SJCRH30 (cell line): ENCODE measurements around the gene PPFIA4. TPM values are rescaled to one million over a fixed set of nuclear protein-coding genes. Genes with fewer than 3 reads are reported as not detected.
A peak's percentile ranks its signal among the peaks of the same experiment; 100 is the strongest.

ENCODE experiments used
- DNase-seq, 2 experiments: peaks; one replicate each; pipeline ENCODE4 v3.0.0-alpha.2; 2015 to 2020
- H3K27ac ChIP-seq: fragments of 250-450 bp; sonication (Bioruptor Pico); 2 replicates; pipeline ENCODE4 v1.5.1; 2020; ENCODE audit warnings: mild to moderate bottlenecking, moderate library complexity
- H3K27me3 ChIP-seq: fragments of 250-450 bp; sonication (Bioruptor Pico); 2 replicates; pipeline ENCODE4 v1.5.1; 2020; ENCODE audit warnings: mild to moderate bottlenecking, moderate library complexity
- H3K36me3 ChIP-seq: fragments of 250-450 bp; sonication (Bioruptor Pico); 2 replicates; pipeline ENCODE4 v1.5.1; 2020; ENCODE audit warnings: mild to moderate bottlenecking, moderate library complexity
- H3K4me1 ChIP-seq: fragments of 250-450 bp; sonication (Bioruptor Pico); 2 replicates; pipeline ENCODE4 v1.5.1; 2020; ENCODE audit warnings: mild to moderate bottlenecking, moderate library complexity
- H3K4me3 ChIP-seq: fragments of 250-450 bp; sonication (Bioruptor Pico); 2 replicates; pipeline ENCODE4 v1.5.1; 2020; ENCODE audit warnings: mild to moderate bottlenecking, moderate library complexity
- H3K9me3 ChIP-seq: fragments of 250-450 bp; sonication (Bioruptor Pico); replicated peaks from 2 replicates; pipeline ENCODE4 v1.5.1; 2020; ENCODE audit warnings: mild to moderate bottlenecking, moderate library complexity
- total RNA-seq: library from RNA; depleted of rRNA; stranded (reverse); fragments of >200 nt; shearing (Covaris generic); gene quantifications from 2 replicates; pipeline ENCODE4 v1.2.3, GENCODE V29; 2014

PPFIA4 gene
- total RNA-seq, 1 experiment from 2014 or later, result 21.5 TPM

DNA sequence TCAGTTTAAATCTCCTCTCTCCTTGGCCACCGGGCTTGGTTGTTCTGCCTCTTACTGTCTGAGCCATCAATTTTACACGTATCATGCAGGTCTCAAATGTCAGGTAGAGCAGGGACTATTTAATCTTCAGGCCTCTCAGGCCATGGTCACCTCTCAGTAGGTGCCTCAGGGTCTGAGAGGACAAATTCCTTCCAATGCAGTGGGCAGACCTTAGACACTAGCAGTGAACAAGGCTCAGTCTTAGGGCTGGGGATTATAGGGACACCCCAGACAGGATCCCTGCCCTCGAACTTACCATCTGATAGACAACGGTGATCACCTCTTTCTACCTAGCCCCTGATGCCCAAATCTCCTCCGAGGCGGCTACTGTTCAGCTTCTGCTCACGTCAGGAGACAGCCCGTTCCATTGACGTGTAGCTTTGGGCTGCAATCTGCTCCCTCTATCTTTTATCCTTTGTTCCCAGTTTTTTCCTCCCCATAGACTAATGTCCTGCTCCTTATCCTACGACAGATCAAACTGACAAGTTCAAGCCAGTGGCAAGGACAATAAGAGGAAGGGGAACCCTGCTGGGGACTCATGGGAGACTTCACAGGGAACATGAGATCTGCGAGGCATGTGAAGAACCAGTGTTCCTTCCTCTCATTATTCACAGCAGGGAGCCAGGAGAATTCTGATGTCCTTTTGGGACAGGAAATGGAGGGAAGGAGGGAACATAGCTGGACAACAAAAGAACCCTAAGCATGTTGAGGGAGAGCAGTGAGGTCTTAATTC, 60.9 kb downstream of the PPFIA4 start:
- Histone ChIP-seq H3K27ac (peak overlapping the region; percentile 94), H3K36me3 (peaks cover 25% of the 10 kb centered on the region), H3K27me3 (no peaks in the 10 kb centered on the region), H3K4me1 (peaks cover 65% of the 10 kb centered on the region), H3K4me3 (peak overlapping the region; percentile 79), H3K9me3 (no peaks in the 10 kb centered on the region)
- DNase-seq, result peak in 1 of 2 experiments; percentile 65

DNA sequence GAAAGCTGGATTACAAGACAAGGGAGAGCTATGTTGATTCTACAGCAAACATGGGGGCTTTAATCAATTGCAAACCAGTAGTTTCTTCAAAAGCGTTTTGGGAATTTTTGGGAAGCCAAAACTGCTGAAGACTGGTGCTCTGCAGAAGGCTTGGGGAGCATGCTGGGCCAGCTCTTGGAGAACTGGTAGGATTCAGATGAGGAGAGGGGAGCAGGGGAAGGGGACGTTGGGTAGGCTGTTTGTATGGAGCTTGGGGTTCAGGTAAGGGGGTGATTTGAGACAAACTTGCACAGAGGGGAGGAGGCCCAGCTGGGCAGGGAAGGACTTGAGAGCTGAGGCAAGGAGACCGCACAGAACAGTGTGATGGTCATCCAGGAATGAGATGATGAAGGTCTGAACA, 62.1 kb downstream of the PPFIA4 start:
- no peaks in the 10 kb centered on the region for H3K27me3 ChIP-seq
- H3K27ac ChIP-seq, result peak overlapping the region; percentile 96
- H3K4me3 ChIP-seq, result no peak overlapping the region
- H3K36me3 ChIP-seq, result peaks cover 15% of the 10 kb centered on the region
- H3K4me1 ChIP-seq, result peaks cover 62% of the 10 kb centered on the region
- peaks cover 8% of the 10 kb centered on the region for H3K9me3 ChIP-seq
- no peak for DNase-seq

DNA sequence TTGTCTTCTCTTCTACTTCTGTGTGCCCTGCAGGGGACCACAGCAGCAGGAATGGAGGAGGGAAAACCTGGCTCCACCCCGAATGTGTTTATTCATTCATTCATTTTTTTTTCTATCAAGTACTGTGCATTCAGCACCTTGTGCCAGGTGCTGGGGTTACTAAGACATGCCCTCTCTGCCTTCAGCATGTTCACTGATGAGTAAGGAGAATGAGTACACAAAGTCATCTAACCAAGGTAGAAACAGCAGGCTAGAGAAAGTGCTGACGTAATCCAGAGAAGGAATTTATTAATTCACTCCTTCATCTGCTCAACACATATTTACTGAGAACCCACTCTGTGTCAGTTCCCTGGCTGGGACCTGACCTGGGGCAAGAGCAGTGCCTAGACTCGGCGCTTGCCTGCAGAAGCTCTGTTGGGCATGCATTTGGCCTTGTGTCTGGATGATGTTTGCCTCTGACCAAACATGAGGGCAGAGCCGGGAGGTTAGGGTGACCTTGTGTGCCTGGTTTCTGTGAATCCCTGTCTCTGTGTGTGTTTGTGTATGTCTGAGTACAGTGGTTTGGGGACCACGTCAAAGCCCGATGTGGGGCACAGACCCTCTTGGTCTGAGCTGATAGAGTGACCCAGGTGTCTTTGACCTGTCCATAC, 62.8 kb downstream of the PPFIA4 start:
- Histone ChIP-seq H3K4me1 (peaks cover 60% of the 10 kb centered on the region), H3K27ac (peak overlapping the region; percentile 96), H3K27me3 (no peaks in the 10 kb centered on the region), H3K4me3 (no peak overlapping the region), H3K36me3 (peaks cover 8% of the 10 kb centered on the region), H3K9me3 (peaks cover 11% of the 10 kb centered on the region)
- no peak for DNase-seq

DNA sequence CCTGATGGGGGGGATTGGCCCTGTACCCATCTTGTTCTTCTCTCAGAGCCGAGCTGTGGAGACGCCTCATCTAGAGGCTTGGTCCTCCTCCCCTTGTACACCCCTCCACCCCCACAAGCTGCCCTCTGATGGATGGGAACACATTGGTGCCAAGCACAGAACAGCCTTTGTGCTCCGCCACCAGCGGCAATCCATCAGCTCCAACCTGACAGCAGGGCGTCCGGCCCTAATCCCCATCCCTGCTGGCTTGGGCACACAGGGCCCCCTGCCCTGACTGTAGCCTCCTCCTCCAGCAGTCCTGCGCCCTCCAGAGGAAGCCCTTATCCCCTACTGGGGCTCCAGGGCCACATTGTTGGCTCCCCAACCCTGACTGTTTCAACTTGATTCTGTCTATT, 63.4 kb downstream of the PPFIA4 start:
- peak; percentile 100 for DNase-seq
- H3K36me3 ChIP-seq, result peaks cover 3% of the 10 kb centered on the region
- H3K27me3 ChIP-seq, result no peaks in the 10 kb centered on the region
- H3K27ac ChIP-seq, result peak overlapping the region; percentile 96
- no peak overlapping the region for H3K4me3 ChIP-seq
- peaks cover 16% of the 10 kb centered on the region for H3K9me3 ChIP-seq
- peaks cover 60% of the 10 kb centered on the region for H3K4me1 ChIP-seq

DNA sequence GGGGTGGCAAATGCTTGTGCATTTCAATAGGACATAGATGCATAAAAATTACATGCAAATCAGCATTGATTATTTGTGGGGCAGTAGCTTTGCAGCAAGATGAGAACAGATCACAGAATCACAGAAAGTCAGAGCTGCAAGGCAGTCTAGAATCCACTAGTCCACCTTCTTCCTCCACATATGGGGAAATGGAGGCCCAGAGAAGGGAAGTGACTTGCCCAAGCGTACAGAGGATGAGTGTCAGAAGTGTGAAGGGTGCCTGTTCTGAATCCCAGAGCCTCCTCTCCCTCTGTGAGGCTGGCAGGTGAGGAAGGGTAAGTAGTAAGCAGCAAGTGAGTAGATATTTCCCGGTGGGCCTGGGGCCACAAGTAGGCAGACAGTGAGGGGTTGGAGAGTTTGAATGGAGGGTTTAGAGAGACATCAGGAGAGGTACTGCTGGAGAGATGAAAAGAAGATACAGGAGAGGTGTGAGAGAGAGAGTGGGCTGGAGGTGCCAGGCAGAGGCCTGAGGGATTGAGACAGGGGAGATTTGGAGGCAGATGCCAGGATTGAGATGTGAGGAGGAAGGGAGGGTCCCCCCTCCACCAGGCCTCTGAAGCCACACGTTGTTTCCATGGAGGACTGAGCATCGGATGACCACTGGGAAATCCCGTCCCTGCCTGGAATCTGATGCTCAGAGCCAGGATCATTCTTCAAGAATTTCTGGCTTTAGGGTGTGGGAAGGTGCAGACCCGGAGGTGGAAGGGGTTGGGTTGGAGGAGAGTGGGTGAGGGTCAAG, 64.3 kb downstream of the PPFIA4 start:
- peaks cover 60% of the 10 kb centered on the region for H3K4me1 ChIP-seq
- DNase-seq, result peak; percentile 82 to 85
- no peaks in the 10 kb centered on the region for H3K27me3 ChIP-seq
- peak overlapping the region; percentile 96 for H3K27ac ChIP-seq
- peaks cover 24% of the 10 kb centered on the region for H3K9me3 ChIP-seq
- H3K36me3 ChIP-seq, result no peaks in the 10 kb centered on the region
- H3K4me3 ChIP-seq, result no peak overlapping the region

DNA sequence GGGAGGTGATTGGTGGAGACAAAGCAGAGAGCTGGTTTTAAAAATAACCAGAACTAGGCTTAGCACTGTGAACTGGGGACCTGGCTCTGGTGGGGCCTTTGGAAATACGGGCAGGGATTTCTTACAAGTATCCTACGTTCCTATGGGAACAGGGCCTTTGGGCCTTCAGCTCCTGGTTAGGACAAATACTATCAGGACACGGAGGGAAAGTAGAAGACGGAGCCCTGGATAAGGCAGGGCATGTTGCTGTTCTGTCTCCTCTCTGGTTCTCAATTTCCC, 64.8 kb downstream of the PPFIA4 start:
- H3K4me1 ChIP-seq, result peaks cover 60% of the 10 kb centered on the region
- DNase-seq, result no peak
- H3K27ac ChIP-seq, result peak overlapping the region; percentile 96
- H3K36me3 ChIP-seq, result no peaks in the 10 kb centered on the region
- H3K4me3 ChIP-seq, result no peak overlapping the region
- no peaks in the 10 kb centered on the region for H3K27me3 ChIP-seq
- peaks cover 29% of the 10 kb centered on the region for H3K9me3 ChIP-seq

DNA sequence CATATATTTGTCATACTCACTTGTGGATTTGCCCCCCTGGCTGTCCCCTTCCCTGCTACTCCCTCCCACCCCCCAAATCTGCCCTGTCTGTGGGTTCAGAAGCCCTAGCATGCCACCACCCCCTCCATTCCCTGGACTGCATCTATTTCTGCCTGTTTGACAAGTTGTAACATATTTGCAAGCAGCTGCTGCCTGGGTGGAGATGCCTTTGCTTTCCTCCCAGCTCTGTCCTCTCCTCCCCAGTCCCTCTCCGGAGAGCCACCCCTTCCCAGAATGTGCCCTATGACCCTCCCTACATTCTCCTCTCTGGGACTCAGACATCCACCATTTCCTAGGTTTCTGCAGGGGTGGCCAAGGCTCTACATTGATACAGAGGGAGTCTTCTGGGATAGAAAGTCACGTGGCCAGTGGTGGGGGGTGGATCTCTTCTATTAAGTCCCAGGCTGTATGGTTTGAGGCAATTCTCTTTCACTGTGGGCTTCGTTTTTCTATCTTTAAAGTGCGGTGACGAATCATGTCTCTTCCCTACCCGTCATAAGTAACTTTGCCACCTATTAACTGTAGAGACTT, 65.6 kb downstream of the PPFIA4 start:
- Histone ChIP-seq H3K27ac (peak overlapping the region; percentile 96), H3K4me3 (no peak overlapping the region), H3K27me3 (no peaks in the 10 kb centered on the region), H3K36me3 (no peaks in the 10 kb centered on the region), H3K4me1 (peaks cover 54% of the 10 kb centered on the region), H3K9me3 (peaks cover 31% of the 10 kb centered on the region)
- DNase-seq, result peak; percentile 87 to 90

DNA sequence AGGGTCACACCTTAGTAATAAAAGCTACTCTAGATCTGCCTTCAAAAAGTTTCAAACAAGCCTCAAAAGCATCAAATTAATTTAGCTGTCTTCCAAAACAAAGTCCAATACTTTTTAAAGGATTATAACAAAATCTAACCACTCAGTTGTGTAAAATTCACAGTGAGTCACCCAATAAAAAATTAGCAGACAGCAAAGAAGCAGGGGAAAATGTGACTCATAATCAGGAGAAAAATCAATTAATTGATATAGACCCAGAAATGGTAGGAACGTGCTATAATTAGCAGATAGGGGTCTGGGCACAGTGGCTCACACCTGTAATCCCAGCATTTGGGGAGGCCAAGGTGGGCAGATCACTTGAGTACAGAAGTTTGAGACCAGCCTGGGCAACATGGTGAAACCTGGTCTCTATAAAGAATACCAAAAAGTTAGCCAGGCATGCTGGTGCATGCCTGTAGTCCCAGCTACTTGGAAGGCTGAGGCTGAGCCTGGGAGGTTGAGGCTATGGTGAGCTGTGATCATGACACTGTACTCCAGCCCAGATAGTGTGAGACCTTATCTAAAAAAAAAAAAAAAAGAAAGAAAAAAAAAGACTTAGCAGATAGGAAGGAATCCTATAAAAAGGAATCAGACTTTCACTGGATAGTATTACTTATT, 67.6 kb downstream of the PPFIA4 start:
- no peak overlapping the region for H3K27ac ChIP-seq
- no peak overlapping the region for H3K4me3 ChIP-seq
- H3K36me3 ChIP-seq, result no peaks in the 10 kb centered on the region
- no peaks in the 10 kb centered on the region for H3K27me3 ChIP-seq
- peaks cover 31% of the 10 kb centered on the region for H3K9me3 ChIP-seq
- H3K4me1 ChIP-seq, result peaks cover 36% of the 10 kb centered on the region
- no peak for DNase-seq

DNA sequence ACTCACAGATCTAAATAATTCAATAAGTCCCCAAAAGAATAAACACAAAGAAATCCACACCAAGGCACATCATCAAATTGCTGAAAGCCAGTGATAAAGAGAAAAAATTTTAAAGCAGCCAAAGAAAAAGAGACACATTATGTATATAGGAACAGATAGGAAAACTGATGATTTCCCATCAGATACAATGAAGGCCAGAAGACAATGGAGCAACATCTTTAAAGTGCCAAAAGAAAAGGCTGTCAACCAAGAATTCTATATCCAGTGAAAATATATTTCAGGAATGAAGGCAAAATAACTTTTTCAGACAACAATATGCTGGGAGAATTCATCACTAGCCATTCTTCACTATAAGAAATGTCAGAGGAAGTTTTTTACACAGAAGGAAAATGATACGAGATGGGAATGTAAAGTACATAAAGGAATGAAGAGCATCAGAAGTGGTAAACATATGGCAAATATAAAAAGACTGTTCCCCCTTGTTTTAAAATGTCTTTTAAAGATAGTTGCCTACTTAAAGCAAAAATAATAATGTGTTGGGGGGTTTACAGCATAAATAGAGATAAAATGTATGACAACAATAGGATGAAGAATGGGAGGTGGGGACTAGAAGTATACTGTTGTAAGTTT, 68.9 kb downstream of the PPFIA4 start:
- peaks cover 26% of the 10 kb centered on the region for H3K4me1 ChIP-seq
- H3K27me3 ChIP-seq, result no peaks in the 10 kb centered on the region
- no peak overlapping the region for H3K4me3 ChIP-seq
- no peak overlapping the region for H3K27ac ChIP-seq
- H3K36me3 ChIP-seq, result no peaks in the 10 kb centered on the region
- peaks cover 31% of the 10 kb centered on the region for H3K9me3 ChIP-seq
- DNase-seq, result no peak

DNA sequence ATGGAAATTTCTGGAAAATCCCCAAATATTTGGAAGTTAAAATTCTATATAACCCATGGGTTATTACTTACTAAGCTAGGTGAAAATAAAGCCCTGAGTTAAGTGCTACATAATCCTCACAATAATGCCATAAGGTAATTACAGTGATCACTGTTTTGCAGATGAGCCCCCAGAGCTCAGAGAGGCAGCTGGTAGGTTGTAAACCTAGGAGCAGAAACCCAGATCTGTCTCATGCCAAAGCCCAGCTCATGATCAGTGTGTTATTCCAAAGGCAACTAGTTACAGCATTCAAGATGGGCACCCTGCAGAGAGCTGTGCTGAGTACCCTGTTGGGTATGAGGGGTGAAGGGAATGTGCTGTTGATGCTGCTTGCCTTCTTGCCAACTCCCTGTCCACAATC, 70.3 kb downstream of the PPFIA4 start:
- H3K4me1 ChIP-seq, result peaks cover 13% of the 10 kb centered on the region
- no peaks in the 10 kb centered on the region for H3K36me3 ChIP-seq
- peaks cover 33% of the 10 kb centered on the region for H3K9me3 ChIP-seq
- no peaks in the 10 kb centered on the region for H3K27me3 ChIP-seq
- H3K27ac ChIP-seq, result no peak overlapping the region
- DNase-seq, result no peak
- no peak overlapping the region for H3K4me3 ChIP-seq

DNA sequence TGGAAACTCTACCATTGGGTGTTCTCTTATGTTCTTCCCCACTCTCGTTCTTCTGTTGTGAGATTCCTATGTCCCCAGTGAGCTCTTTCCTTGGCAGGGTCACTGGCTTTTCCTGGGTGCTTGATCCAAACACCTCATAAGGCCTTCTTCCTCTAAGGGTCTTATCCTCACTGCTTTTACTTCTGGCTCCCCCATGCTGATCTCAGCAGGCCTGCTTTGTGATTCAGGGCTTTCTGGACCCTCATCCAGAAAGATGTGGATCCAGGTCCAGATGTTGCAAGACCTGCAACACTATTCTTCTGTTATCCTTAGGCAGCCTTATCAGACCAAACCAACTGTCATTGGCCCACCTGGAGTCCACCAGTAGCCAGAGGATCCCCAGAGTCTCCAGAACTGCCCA, 70.7 kb downstream of the PPFIA4 start:
- Histone ChIP-seq H3K27me3 (no peaks in the 10 kb centered on the region), H3K36me3 (no peaks in the 10 kb centered on the region), H3K4me3 (no peak overlapping the region), H3K27ac (no peak overlapping the region), H3K9me3 (peaks cover 37% of the 10 kb centered on the region), H3K4me1 (peaks cover 9% of the 10 kb centered on the region)
- no peak for DNase-seq

DNA sequence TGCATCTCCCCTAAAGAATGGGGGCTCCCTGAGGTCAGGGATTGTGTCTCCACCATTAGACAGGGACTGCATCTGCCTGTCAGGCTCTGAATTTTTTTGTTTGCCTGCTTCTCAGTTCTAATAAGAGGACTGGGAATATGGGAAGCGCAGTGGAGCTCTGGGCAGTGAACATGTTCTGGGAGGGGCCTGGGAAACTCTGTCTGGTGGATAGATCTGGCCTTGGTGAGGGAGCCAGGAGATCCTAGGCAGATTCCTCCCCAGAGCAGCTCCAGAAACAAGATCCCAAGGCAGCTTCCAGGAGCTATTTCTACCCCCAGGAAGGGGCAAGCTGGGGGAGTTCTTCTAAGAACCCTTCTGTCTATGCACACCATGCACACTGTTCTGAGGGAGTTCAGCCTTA, 72.2 kb downstream of the PPFIA4 start:
- no peaks in the 10 kb centered on the region for H3K27me3 ChIP-seq
- no peak overlapping the region for H3K27ac ChIP-seq
- no peaks in the 10 kb centered on the region for H3K36me3 ChIP-seq
- peaks cover 29% of the 10 kb centered on the region for H3K9me3 ChIP-seq
- DNase-seq, result no peak
- no peaks in the 10 kb centered on the region for H3K4me1 ChIP-seq
- no peak overlapping the region for H3K4me3 ChIP-seq

DNA sequence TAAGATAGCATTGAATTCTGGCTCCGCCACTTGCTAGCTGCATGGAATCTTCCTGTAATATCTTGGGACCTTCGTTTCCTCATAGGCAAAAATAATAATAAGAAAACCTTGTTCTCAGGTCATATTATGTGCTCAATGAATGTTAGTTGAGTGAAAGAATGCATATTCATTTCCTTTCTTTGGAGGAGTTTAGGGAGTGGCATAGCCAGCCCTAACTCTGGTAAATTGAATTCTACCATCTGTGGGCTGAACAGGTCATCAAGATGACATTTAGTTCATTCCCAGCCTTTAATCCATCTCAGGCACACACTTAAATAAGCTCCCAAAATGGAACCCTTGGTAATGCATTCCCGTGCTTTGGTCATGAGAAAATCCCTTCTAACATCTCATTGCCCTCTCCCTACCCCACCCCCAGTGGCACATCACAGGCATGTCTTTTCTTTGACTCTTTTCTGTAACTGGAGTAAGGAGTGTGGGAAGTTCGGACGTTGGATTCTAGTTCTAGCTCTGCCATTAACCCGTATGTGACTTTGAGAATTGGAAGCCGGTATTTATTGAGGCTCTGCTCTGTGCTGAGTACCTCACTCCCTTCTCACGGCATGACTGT, 72.7 kb downstream of the PPFIA4 start:
- no peaks in the 10 kb centered on the region for H3K27me3 ChIP-seq
- peaks cover 25% of the 10 kb centered on the region for H3K9me3 ChIP-seq
- no peaks in the 10 kb centered on the region for H3K36me3 ChIP-seq
- H3K4me1 ChIP-seq, result no peaks in the 10 kb centered on the region
- DNase-seq, result no peak
- no peak overlapping the region for H3K4me3 ChIP-seq
- H3K27ac ChIP-seq, result no peak overlapping the region
